ENCODE results near the gene INPP5A.
"Not testable (repeated sequence)": the region's sequence is repeated elsewhere in the genome, so short reads cannot be mapped to it uniquely, and the experiment has no call there.

INPP5A gene

DNA sequence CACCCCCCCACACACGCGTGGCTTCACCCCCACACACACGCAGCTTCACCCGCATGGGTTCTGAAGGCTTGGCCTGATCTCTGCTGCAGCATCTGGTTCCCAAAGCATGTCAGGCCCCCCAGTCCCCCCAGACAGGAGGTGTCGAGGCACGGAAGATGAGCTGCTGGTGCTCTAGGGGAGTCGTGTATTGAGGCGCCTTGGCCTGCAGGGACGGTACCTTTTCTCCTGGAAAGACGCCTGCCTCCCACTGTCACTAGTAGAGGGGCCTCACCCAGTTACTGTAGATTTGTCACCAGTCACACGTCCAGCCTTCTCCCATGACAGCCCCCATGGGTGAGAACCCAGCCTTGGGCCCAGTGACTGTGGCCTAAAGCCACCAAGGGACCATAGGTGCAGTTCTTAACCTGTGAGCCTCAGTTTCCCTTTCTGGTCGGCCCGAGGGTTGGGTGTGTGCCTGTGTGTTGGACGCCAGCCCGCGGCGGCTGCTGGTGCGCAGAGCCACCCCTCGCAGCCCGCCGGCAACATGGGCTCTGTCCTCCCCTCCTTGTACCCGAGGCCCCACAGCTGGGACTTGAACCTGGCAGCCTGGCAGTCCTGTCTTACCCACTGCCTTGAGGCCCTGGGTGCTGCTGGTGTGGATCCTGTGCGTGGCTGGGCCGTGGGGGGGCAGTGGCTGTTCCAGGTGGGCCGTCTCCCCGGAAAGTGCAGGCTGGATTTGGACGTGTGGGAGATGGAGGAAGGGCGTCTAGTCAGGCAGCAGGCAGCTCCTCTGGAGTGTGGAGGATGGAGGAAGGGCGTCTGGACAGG, 166.6 kb downstream of the INPP5A start:
- H3K27ac ChIP-seq, result no peak overlapping the region
- H3K4me3 ChIP-seq (ENCODE audit: low read depth, low read length), result no peak overlapping the region
- peaks cover 13% of the 10 kb centered on the region for H3K9me3 ChIP-seq (ENCODE audit: severe bottlenecking)
- TF ChIP-seq, protein P1, sequence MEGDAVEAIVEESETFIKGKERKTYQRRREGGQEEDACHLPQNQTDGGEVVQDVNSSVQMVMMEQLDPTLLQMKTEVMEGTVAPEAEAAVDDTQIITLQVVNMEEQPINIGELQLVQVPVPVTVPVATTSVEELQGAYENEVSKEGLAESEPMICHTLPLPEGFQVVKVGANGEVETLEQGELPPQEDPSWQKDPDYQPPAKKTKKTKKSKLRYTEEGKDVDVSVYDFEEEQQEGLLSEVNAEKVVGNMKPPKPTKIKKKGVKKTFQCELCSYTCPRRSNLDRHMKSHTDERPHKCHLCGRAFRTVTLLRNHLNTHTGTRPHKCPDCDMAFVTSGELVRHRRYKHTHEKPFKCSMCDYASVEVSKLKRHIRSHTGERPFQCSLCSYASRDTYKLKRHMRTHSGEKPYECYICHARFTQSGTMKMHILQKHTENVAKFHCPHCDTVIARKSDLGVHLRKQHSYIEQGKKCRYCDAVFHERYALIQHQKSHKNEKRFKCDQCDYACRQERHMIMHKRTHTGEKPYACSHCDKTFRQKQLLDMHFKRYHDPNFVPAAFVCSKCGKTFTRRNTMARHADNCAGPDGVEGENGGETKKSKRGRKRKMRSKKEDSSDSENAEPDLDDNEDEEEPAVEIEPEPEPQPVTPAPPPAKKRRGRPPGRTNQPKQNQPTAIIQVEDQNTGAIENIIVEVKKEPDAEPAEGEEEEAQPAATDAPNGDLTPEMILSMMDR (IDR thresholded peaks at IDR 0.05; ENCODE audit: low read depth, low read length), result no peak
- no peaks in the 10 kb centered on the region for H3K36me3 ChIP-seq
- no peaks in the 10 kb centered on the region for H3K27me3 ChIP-seq (ENCODE audit: insufficient read depth, low read depth, severe bottlenecking)
- no peak for DNase-seq

DNA sequence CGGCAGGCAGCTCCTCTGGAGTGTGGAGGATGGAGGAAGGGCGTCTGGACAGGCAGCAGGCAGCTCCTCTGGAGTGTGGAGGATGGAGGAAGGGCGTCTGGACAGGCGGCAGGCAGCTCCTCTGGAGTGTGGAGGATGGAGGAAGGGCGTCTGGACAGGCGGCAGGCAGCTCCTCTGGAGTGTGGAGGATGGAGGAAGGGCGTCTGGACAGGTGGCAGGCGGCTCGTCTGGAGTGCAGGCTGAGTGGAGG, 167.2 kb downstream of the INPP5A start:
- not testable (repeated sequence) for H3K27ac ChIP-seq; DNase-seq; H3K4me3 ChIP-seq (ENCODE audit: low read depth, low read length); H3K36me3 ChIP-seq; H3K27me3 ChIP-seq (ENCODE audit: insufficient read depth, low read depth, severe bottlenecking)
- peaks cover 13% of the 10 kb centered on the region for H3K9me3 ChIP-seq (ENCODE audit: severe bottlenecking)

DNA sequence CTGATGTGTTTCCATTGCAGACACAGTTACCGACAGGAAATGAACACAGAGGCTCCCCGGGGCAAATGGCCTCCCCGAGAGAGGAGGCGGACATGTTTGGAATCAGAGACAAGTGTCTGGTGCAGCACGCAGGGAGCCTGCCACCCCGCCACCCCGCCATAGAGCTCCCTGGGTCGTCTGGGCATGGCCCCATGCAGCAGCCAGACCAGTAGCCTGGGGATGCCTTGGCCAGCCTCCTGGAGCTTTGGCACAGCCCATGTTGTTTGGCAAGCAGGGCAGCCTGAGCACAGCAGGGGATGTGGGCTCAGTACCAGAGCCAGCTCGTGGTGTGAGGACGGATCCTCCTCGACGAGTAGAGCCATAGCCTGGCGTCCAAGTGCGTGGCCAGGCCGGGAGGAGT, 167.6 kb downstream of the INPP5A start:
- TF ChIP-seq, protein P1 (IDR thresholded peaks at IDR 0.05; ENCODE audit: low read depth, low read length), result no peak
- Histone ChIP-seq H3K9me3 (ENCODE audit: severe bottlenecking) (peaks cover 13% of the 10 kb centered on the region), H3K36me3 (no peaks in the 10 kb centered on the region), H3K27ac (no peak overlapping the region), H3K27me3 (ENCODE audit: insufficient read depth, low read depth, severe bottlenecking) (no peaks in the 10 kb centered on the region), H3K4me3 (ENCODE audit: low read depth, low read length) (no peak overlapping the region)
- no peak for DNase-seq

GRCh38 chr10:132705943-132706342, 168.4 kb downstream of the INPP5A start:
- Histone ChIP-seq H3K4me3 (ENCODE audit: low read depth, low read length) (no peak overlapping the region), H3K27me3 (ENCODE audit: insufficient read depth, low read depth, severe bottlenecking) (no peaks in the 10 kb centered on the region), H3K9me3 (ENCODE audit: severe bottlenecking) (peaks cover 13% of the 10 kb centered on the region), H3K27ac (no peak overlapping the region), H3K36me3 (no peaks in the 10 kb centered on the region)
- no peak for DNase-seq
- TF ChIP-seq, protein P1 (IDR thresholded peaks at IDR 0.05; ENCODE audit: low read depth, low read length), result no peak

DNA sequence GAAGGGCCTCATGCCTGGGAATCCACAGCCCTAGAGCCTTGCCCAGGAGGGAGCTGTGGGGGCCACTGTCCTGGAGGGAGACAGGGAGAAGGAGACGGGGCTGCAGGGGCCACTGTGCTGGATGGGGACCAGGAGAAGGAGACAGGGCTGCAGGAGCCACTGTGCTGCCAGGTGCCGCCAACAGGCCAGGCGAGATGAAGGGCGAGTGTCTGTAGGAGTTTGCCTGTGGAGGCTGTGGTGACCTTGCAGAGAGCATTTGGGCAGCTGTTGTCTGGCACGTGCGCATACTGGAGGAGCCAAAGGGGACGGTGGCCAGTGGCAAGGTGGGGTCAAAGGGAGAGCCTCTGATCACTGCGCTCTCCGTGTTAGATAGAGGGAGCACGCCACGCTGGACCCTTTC, 169.1 kb downstream of the INPP5A start:
- Histone ChIP-seq H3K27ac (no peak overlapping the region), H3K9me3 (ENCODE audit: severe bottlenecking) (peaks cover 13% of the 10 kb centered on the region), H3K27me3 (ENCODE audit: insufficient read depth, low read depth, severe bottlenecking) (no peaks in the 10 kb centered on the region), H3K36me3 (no peaks in the 10 kb centered on the region), H3K4me3 (ENCODE audit: low read depth, low read length) (no peak overlapping the region)
- TF ChIP-seq, protein P1 (IDR thresholded peaks at IDR 0.05; ENCODE audit: low read depth, low read length), result no peak
- DNase-seq, result no peak

GRCh38 chr10:132707121-132707775, 169.7 kb downstream of the INPP5A start:
- TF ChIP-seq, protein P1 (IDR thresholded peaks at IDR 0.05; ENCODE audit: low read depth, low read length), result no peak
- Histone ChIP-seq H3K27me3 (ENCODE audit: insufficient read depth, low read depth, severe bottlenecking) (no peaks in the 10 kb centered on the region), H3K27ac (no peak overlapping the region), H3K9me3 (ENCODE audit: severe bottlenecking) (peaks cover 13% of the 10 kb centered on the region), H3K4me3 (ENCODE audit: low read depth, low read length) (no peak overlapping the region), H3K36me3 (no peaks in the 10 kb centered on the region)
- DNase-seq, result no peak

Data from WERI-Rb-1 (cell line).